ENCODE measurements around the gene ABCA9.
"Not testable (repeated sequence)": the region's sequence is repeated elsewhere in the genome, so short reads cannot be mapped to it uniquely, and the experiment has no call there.

ABCA9 gene, protein sequence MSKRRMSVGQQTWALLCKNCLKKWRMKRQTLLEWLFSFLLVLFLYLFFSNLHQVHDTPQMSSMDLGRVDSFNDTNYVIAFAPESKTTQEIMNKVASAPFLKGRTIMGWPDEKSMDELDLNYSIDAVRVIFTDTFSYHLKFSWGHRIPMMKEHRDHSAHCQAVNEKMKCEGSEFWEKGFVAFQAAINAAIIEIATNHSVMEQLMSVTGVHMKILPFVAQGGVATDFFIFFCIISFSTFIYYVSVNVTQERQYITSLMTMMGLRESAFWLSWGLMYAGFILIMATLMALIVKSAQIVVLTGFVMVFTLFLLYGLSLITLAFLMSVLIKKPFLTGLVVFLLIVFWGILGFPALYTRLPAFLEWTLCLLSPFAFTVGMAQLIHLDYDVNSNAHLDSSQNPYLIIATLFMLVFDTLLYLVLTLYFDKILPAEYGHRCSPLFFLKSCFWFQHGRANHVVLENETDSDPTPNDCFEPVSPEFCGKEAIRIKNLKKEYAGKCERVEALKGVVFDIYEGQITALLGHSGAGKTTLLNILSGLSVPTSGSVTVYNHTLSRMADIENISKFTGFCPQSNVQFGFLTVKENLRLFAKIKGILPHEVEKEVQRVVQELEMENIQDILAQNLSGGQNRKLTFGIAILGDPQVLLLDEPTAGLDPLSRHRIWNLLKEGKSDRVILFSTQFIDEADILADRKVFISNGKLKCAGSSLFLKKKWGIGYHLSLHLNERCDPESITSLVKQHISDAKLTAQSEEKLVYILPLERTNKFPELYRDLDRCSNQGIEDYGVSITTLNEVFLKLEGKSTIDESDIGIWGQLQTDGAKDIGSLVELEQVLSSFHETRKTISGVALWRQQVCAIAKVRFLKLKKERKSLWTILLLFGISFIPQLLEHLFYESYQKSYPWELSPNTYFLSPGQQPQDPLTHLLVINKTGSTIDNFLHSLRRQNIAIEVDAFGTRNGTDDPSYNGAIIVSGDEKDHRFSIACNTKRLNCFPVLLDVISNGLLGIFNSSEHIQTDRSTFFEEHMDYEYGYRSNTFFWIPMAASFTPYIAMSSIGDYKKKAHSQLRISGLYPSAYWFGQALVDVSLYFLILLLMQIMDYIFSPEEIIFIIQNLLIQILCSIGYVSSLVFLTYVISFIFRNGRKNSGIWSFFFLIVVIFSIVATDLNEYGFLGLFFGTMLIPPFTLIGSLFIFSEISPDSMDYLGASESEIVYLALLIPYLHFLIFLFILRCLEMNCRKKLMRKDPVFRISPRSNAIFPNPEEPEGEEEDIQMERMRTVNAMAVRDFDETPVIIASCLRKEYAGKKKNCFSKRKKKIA (N-terminal part only)
- total RNA-seq = 0 to 0.42 reads per million in 2 donors

DNA sequence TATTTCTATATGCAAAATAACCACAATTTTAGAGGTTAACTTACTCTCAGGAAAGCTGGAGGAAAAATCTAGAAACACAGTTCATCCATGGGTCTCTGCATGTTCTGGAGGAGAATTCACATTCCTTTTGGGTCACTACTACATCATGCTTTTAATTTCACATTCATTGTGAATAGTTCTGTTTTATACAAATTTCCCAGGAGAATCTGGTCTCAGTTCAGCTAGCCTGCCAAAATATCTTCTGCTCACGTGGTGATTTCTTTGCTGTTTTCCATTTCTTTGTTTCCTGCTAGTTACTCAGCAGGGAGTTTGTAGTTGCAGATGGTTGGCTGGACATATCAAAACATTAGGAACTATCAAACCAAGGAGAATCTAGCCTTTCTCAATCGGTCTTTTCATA, at the start of gene ABCA9:
Gene ABCA9 (minus strand): TSS at position 106 of the 400 bp plus-strand sequence. CDS start 9,801 bp downstream, outside the sequence.
- DNase-seq = no peak

DNA sequence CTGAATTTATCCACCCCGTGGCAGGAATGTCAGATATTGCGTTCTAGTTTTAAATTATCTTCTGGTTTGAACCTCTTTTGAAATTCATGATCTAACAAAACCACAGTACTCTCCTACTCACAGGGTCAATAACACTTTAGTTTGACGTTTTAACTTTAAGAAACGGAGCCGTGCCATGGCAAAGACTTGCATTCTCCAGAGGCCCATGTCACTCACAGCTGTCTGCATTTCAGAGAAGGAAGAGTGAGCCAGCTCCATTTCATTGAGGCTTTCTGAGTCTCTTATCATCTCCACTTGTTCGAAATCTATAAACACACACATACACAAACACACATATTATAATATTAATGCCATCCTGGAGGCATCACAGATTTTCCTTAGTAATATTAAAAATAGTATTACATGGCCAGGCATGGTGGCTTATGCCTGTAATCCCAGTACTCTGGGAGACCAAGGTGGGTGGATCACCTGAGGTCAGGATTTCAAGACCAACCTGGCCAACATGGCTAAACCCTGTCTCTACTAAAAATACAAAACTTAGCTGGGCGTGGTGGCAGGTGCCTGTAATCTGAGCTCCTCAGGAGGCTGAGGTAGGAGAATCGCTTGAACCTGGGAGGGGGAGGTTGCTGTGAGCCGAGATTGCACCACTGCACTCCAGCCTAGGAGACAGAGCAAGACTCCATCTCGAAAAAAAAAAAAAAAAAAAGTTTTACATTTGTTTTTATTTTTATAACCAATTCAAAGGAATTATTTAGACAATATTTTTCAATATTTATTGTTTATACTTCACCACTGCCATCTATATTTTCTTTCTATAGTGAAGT, 45.4 kb upstream of the ABCA9 start:
- no peak for DNase-seq

GRCh38 chr17:69103557-69104233, 43.0 kb upstream of the ABCA9 start:
- DNase-seq = no peak

- no peak for DNase-seq
Measured at GRCh38 chr17:69098625-69099024, 37.9 kb upstream of the ABCA9 start.

- no peak for DNase-seq
Measured at GRCh38 chr17:69096541-69096940, 35.8 kb upstream of the ABCA9 start.

DNA sequence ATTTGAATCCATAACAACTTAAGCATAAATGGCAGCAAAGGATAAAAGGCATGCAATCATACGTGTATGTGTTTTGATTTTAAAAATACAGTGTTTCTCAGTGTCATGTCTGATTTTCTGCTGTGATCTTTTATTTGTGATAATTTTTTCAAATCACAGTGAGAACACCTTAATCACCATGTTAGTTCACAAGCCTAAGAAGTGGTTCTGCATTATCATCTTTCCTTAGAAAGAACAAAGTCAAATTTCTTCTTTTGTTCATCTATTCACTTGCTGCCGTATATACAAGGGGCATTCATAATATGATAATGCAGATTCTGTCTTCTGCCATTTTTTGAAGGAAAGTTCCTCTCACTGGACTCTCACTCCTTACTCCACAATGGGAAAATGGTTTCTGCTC, 33.3 kb upstream of the ABCA9 start:
- DNase-seq = no peak

GRCh38 chr17:69093279-69093789, 32.6 kb upstream of the ABCA9 start:
- no peak for DNase-seq

- no peak for DNase-seq
Measured at GRCh38 chr17:69090365-69090764, 29.6 kb upstream of the ABCA9 start.

DNA sequence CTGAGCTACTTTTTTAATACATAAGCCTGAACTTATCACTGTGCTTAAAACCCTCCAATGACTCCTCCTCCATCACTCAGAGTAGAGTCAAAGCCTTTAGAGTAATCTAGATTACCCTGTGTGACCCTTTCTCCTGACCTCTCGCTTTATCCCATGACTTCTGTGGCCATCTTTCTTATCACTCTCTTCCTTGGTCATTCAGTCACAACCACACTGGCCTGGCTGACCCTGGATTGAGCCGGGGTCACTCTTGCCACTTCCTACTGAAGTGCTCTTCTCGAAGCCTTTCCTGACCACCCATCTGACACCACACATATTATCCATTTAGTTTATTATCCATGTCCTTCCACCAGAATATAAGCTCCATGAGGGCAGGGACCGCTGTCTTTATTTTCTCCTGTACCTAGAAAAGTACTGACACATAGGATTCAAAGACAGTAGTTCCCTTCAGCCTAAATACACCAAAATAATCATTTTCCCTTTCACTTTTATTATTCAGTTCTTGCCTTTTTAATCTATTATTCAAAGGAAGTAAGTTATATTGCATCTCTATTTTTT, 28.0 kb upstream of the ABCA9 start:
- DNase-seq = no peak

DNA sequence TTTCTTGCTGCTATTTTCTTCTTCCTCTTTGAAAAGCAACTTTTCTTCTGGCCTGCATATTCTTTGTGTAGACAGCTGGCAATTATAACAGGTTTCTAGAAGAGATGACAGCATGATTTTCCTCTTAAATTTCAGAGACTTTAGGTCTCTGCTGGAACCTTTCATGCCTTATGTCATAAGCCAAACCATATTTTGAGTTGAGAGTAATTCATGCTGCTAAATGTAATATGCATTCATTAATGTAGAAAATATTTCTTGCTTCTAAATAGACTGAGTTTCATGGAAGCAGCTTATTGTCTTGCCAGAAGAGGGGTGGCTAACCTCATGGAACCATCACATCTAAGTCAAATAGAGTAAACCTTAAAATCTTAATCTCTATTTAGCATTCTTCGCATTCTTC, 25.9 kb upstream of the ABCA9 start:
- DNase-seq = no peak

DNA sequence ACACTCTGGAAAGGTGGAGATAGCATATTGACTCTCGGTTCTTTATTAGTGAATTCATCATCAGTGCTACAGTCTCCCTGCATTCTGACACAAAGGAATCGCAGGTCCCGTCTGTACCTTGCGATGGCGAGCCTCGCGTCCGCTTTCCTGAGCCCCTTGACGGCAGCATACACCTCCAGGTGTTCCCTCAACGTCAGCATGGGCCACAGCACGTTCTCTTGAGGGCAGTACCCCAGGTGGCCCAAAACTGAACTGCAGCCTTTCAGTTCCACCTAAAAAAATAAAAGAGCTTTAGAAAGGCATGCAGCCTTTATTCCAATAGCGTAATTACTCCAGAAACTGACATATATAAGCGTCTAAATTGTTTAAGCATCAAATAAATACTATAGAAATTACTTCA, 24.2 kb upstream of the ABCA9 start:
- DNase-seq = no peak

- no peak for DNase-seq
Measured at GRCh38 chr17:69082696-69083095, 22.0 kb upstream of the ABCA9 start.

GRCh38 chr17:69078864-69079263, 18.1 kb upstream of the ABCA9 start:
- no peak for DNase-seq

GRCh38 chr17:69075823-69076222, 15.1 kb upstream of the ABCA9 start:
- no peak for DNase-seq

- not testable (repeated sequence) for DNase-seq
Measured at GRCh38 chr17:69073392-69073791, 12.7 kb upstream of the ABCA9 start.

DNA sequence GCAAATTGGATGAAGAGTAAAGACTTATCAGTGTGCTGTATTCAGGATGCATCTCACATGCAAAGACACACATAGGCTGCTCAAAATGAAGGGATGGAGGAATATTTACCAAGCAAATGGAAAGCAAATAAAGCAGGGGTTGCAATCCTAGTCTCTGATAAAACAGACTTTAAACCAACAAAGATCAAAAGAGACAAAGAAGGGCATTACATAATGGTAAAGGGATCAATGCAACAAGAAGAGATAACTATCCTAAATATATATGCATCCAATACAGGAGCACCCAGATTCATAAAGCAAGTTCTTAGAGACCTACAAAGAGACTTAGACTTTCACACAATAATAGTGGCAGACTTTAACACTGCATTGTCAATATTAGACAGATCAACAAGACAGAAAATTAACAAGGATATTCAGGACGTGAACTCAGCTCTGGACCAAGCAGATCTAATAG, 12.1 kb upstream of the ABCA9 start:
- not testable (repeated sequence) for DNase-seq

- not testable (repeated sequence) for DNase-seq
Measured at GRCh38 chr17:69071233-69071586, 10.5 kb upstream of the ABCA9 start.

DNA sequence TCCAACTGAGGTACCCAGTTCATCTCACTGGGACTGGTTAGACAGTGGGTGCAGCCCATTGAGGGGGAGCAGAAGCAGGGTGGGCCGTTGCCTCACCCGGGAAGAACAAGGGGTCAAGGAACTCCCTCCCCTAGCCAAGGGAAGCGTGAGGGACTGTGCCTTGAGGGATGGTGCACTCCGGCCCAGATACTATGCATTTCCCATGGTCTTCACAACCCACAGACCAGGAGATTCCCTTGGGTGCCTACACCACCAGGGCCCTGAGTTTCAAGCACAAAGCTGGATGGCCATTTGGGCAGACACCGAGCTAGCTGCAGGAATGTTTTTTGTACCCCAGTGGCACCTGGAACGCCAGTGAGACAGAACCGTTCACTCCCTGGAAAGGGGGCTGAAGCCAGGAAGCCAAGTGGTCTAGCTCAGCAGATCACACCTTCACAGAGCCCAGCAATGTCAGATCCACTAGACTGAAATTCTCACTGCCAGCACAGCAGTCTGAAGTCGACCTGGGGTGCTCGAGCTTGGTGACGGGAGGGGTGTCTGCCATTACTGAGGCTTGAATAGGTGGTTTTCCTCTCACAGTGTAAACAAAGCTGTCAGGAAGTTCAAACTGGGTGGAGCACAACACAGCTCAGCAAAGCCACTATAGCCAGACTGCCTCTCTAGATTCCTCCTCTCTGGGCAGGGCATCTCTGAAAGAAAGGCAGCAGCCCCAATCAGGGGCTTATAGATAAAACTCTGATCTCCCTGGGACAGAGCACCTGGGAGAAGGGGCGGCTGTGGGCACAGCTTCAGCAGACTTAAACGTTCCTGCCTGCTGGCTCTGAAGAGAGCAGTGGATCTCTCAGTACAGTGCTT, 9.9 kb upstream of the ABCA9 start:
- DNase-seq = not testable (repeated sequence)

GRCh38 chr17:69069226-69069750, 8.6 kb upstream of the ABCA9 start:
- DNase-seq = no peak

All from T-helper 9 cell (primary cell).